Measurements from ENCODE around the gene CDCA7. TPM values are rescaled to one million over a fixed set of nuclear protein-coding genes. Genes with fewer than 3 reads are reported as not detected.
"Not testable (repeated sequence)": the region's sequence is repeated elsewhere in the genome, so short reads cannot be mapped to it uniquely, and the experiment has no call there.

CDCA7 gene
- total RNA-seq: 14.4 TPM

GRCh38 chr2:173354582-173355131 is at the start of gene CDCA7:
CDCA7 (plus strand) TSS chr2:173354872; CDS start chr2:173354964, 92 bp downstream.
- peak; percentile 87 for DNase-seq

GRCh38 chr2:173305303-173305702 is 49.4 kb upstream of the CDCA7 start:
- no peak for DNase-seq

GRCh38 chr2:173307293-173307692 is 47.4 kb upstream of the CDCA7 start:
- no peak for DNase-seq

- DNase-seq: not testable (repeated sequence)
These were observed 45.3 kb upstream of the CDCA7 start for GRCh38 chr2:173309370-173309769.

- no peak for DNase-seq
These were observed 42.6 kb upstream of the CDCA7 start for GRCh38 chr2:173311844-173312606.

- no peak for DNase-seq
These were observed 31.3 kb upstream of the CDCA7 start for GRCh38 chr2:173323371-173323770.

GRCh38 chr2:173326806-173327205 is 27.9 kb upstream of the CDCA7 start:
- no peak for DNase-seq

GRCh38 chr2:173327421-173327820 is 27.3 kb upstream of the CDCA7 start:
- no peak for DNase-seq

GRCh38 chr2:173333003-173333402 is 21.7 kb upstream of the CDCA7 start:
- not testable (repeated sequence) for DNase-seq

- DNase-seq: no peak
These were observed 14.9 kb upstream of the CDCA7 start for GRCh38 chr2:173339807-173340206.

- DNase-seq: no peak
These were observed 10.8 kb upstream of the CDCA7 start for GRCh38 chr2:173343921-173344320.

GRCh38 chr2:173346035-173346434 is 8.6 kb upstream of the CDCA7 start:
- no peak for DNase-seq

- DNase-seq: no peak
These were observed 7.1 kb upstream of the CDCA7 start for GRCh38 chr2:173347305-173348168.

- DNase-seq: peak; percentile 24
These were observed 5.4 kb upstream of the CDCA7 start for GRCh38 chr2:173349287-173349686.

GRCh38 chr2:173350383-173350782 is 4.3 kb upstream of the CDCA7 start:
- DNase-seq: no peak

- no peak for DNase-seq
These were observed 2.8 kb upstream of the CDCA7 start for GRCh38 chr2:173351879-173352278.

- DNase-seq: no peak
These were observed 1.1 kb upstream of the CDCA7 start for GRCh38 chr2:173353556-173353955.

GRCh38 chr2:173354073-173354581 is 545 bp upstream of the CDCA7 start:
- no peak for DNase-seq

GRCh38 chr2:173355132-173355865 is 627 bp downstream of the CDCA7 start:
- peak; percentile 71 for DNase-seq

GRCh38 chr2:173355866-173356508 is 1.3 kb downstream of the CDCA7 start:
- peak; percentile 20 for DNase-seq

GRCh38 chr2:173357346-173357745 is 2.7 kb downstream of the CDCA7 start:
- DNase-seq: peak; percentile 26

- no peak for DNase-seq
These were observed 3.9 kb downstream of the CDCA7 start for GRCh38 chr2:173358616-173359015.
